ENCODE data around the gene SDK1.

Gene SDK1

DNA sequence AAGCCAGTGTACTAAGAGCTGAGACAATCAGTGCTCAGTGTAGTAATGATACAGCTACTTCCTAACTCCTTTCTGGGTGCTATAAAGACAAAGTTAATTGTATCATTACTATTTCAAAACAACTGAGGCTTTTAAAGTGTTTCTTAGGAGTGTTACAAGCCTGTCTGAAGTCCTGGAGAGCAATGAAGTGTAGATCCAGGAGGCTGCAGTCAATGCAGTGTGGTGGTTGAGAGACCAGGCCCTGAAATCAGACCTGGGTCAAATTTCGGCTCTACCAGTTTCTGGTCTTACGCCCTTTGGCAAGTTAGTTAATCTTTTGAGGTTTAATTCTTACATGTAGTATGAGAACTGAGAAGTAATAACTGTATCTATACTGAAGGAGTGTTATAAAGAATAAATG is 387.0 kb downstream of the SDK1 start:
- DNase-seq (ENCODE audit: low spot score), result no peak
- Histone ChIP-seq H3K4me1 (ENCODE audit: insufficient read depth, poor library complexity, severe bottlenecking) (no peaks in the 10 kb centered on the region), H3K27me3 (ENCODE audit: insufficient read depth, poor library complexity, severe bottlenecking) (no peaks in the 10 kb centered on the region), H3K36me3 (ENCODE audit: low read depth) (no peaks in the 10 kb centered on the region), H3K9me3 (ENCODE audit: severe bottlenecking) (no peaks in the 10 kb centered on the region), H3K27ac (ENCODE audit: poor library complexity, severe bottlenecking) (no peak overlapping the region), H3K4me3 (ENCODE audit: severe bottlenecking) (no peak overlapping the region)
- TF ChIP-seq, protein P1, sequence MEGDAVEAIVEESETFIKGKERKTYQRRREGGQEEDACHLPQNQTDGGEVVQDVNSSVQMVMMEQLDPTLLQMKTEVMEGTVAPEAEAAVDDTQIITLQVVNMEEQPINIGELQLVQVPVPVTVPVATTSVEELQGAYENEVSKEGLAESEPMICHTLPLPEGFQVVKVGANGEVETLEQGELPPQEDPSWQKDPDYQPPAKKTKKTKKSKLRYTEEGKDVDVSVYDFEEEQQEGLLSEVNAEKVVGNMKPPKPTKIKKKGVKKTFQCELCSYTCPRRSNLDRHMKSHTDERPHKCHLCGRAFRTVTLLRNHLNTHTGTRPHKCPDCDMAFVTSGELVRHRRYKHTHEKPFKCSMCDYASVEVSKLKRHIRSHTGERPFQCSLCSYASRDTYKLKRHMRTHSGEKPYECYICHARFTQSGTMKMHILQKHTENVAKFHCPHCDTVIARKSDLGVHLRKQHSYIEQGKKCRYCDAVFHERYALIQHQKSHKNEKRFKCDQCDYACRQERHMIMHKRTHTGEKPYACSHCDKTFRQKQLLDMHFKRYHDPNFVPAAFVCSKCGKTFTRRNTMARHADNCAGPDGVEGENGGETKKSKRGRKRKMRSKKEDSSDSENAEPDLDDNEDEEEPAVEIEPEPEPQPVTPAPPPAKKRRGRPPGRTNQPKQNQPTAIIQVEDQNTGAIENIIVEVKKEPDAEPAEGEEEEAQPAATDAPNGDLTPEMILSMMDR (IDR thresholded peaks at IDR 0.05; ENCODE audit: poor library complexity, severe bottlenecking), result no peak
- ATAC-seq (ENCODE audit: low read depth), result no peak

- H3K27ac ChIP-seq (ENCODE audit: poor library complexity, severe bottlenecking), result no peak overlapping the region
- no peaks in the 10 kb centered on the region for H3K36me3 ChIP-seq (ENCODE audit: low read depth)
- H3K9me3 ChIP-seq (ENCODE audit: severe bottlenecking), result no peaks in the 10 kb centered on the region
- DNase-seq (ENCODE audit: low spot score), result no peak
- ATAC-seq (ENCODE audit: low read depth), result no peak
- H3K27me3 ChIP-seq (ENCODE audit: insufficient read depth, poor library complexity, severe bottlenecking), result no peaks in the 10 kb centered on the region
- no peak overlapping the region for H3K4me3 ChIP-seq (ENCODE audit: severe bottlenecking)
- TF ChIP-seq, protein P1 (IDR thresholded peaks at IDR 0.05; ENCODE audit: poor library complexity, severe bottlenecking), result no peak
- H3K4me1 ChIP-seq (ENCODE audit: insufficient read depth, poor library complexity, severe bottlenecking), result no peaks in the 10 kb centered on the region
Observed at GRCh38 chr7:3688842-3689241, 387.8 kb downstream of the SDK1 start.

DNA sequence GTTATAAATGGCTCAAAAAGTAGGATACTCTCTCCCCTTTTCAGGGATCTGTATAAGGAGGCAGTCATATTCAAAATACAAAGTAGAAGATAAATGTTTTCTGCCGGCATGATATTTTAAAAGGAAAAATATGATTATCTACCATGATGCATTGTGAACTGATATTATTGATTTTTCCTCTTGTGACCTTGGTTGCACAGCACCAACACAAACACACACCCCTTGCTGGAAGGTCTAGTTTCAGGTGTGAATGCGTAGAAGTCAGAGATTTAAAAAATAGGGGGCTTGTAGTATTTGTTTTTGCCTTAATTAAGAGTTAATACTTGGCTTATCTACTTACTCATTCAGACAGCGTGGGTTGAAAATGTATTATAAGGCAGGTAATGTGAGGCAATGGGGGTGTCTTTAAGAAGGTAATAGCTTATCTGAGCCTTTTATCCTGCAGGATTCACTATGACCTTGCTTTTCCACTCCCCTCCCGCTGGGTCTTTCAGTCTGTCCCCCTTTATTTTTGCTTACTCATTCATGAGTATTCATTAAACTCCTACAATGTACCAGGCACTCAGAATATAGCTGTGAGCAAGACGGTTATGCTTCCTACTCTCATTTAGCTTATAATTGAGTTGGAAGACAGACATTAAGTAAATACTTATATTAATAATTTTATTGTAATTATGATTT is 390.6 kb downstream of the SDK1 start:
- no peaks in the 10 kb centered on the region for H3K36me3 ChIP-seq (ENCODE audit: low read depth)
- H3K27me3 ChIP-seq (ENCODE audit: insufficient read depth, poor library complexity, severe bottlenecking), result no peaks in the 10 kb centered on the region
- TF ChIP-seq, protein P1 (IDR thresholded peaks at IDR 0.05; ENCODE audit: poor library complexity, severe bottlenecking), result no peak
- H3K9me3 ChIP-seq (ENCODE audit: severe bottlenecking), result no peaks in the 10 kb centered on the region
- no peaks in the 10 kb centered on the region for H3K4me1 ChIP-seq (ENCODE audit: insufficient read depth, poor library complexity, severe bottlenecking)
- H3K4me3 ChIP-seq (ENCODE audit: severe bottlenecking), result no peak overlapping the region
- DNase-seq (ENCODE audit: low spot score) (no peak), ATAC-seq (ENCODE audit: low read depth) (no peak)
- H3K27ac ChIP-seq (ENCODE audit: poor library complexity, severe bottlenecking), result no peak overlapping the region

DNA sequence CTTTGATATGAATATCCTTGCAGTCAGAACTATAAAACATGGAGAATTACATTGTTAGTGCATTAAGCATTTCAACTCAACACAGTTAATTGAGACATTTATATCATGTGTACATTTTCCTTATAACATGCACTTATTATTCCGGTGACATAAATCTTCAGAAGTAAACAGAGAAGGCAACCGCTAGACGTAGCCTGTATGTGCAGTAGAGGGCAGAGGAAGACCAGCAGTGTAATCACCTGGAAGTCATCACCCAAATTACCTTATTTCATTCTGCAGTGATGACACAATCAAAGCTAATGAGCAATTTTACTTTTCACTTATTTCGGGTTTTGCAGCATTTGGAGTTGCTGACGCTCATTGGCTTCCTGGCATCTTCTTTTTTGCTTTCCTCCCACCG is 394.6 kb downstream of the SDK1 start:
- Histone ChIP-seq H3K4me1 (ENCODE audit: insufficient read depth, poor library complexity, severe bottlenecking) (no peaks in the 10 kb centered on the region), H3K36me3 (ENCODE audit: low read depth) (no peaks in the 10 kb centered on the region), H3K4me3 (ENCODE audit: severe bottlenecking) (no peak overlapping the region), H3K9me3 (ENCODE audit: severe bottlenecking) (no peaks in the 10 kb centered on the region), H3K27me3 (ENCODE audit: insufficient read depth, poor library complexity, severe bottlenecking) (no peaks in the 10 kb centered on the region), H3K27ac (ENCODE audit: poor library complexity, severe bottlenecking) (no peak overlapping the region)
- DNase-seq (ENCODE audit: low spot score) (no peak), ATAC-seq (ENCODE audit: low read depth) (no peak)
- TF ChIP-seq, protein P1 (IDR thresholded peaks at IDR 0.05; ENCODE audit: poor library complexity, severe bottlenecking), result no peak

- no peak for DNase-seq (ENCODE audit: low spot score)
- no peaks in the 10 kb centered on the region for H3K4me1 ChIP-seq (ENCODE audit: insufficient read depth, poor library complexity, severe bottlenecking)
Observed at GRCh38 chr7:3696113-3696512, 395.1 kb downstream of the SDK1 start.

More at GRCh38 chr7:3696113-3696512, 395.1 kb downstream of the SDK1 start:
- Histone ChIP-seq H3K4me3 (ENCODE audit: severe bottlenecking) (no peak overlapping the region), H3K9me3 (ENCODE audit: severe bottlenecking) (no peaks in the 10 kb centered on the region), H3K27me3 (ENCODE audit: insufficient read depth, poor library complexity, severe bottlenecking) (no peaks in the 10 kb centered on the region), H3K36me3 (ENCODE audit: low read depth) (no peaks in the 10 kb centered on the region), H3K27ac (ENCODE audit: poor library complexity, severe bottlenecking) (no peak overlapping the region)
- no peak for ATAC-seq (ENCODE audit: low read depth)
- TF ChIP-seq, protein P1 (IDR thresholded peaks at IDR 0.05; ENCODE audit: poor library complexity, severe bottlenecking), result no peak

All from RWPE2 (cell line).